Uterus (tissue), 4 donors: ENCODE data around the gene SRRM1. TPM values are rescaled to one million over a fixed set of nuclear protein-coding genes. Genes with fewer than 3 reads are reported as not detected.

ENCODE experiments used
- DNase-seq, 2 donors: peaks; one replicate each; pipeline ENCODE4 v3.0.0-alpha.2; 2019 to 2020
- H3K27ac ChIP-seq, 2 donors: fragments of 200-600 bp; sonication (generic); 1 replicate in 1 of 2; 2 replicates in 1 of 2; pipeline ENCODE4 v1.5.1; 2016 to 2018
- H3K27me3 ChIP-seq, 2 donors: fragments of 200-600 bp; sonication (generic); one replicate each; pipeline ENCODE4 v1.5.1; 2018 to 2019; ENCODE audit warnings: control low read depth in 1 of 2
- H3K36me3 ChIP-seq, 2 donors: fragments of 200-600 bp; sonication (generic); one replicate each; pipeline ENCODE4 v1.5.1; 2019; ENCODE audit warnings: control low read depth in 1 of 2
- H3K4me1 ChIP-seq, 2 donors: fragments of 200-600 bp; sonication (generic); one replicate each; pipeline ENCODE4 v1.5.1; 2018 to 2019; ENCODE audit warnings: control low read depth in 1 of 2
- H3K4me3 ChIP-seq, 2 donors: fragments of 200-600 bp; sonication (generic); 1 replicate in 1 of 2; 2 replicates in 1 of 2; pipeline ENCODE4 v1.5.1; 2018 to 2019; ENCODE audit warnings: mild to moderate bottlenecking in 1 of 2
- H3K9me3 ChIP-seq, 2 donors: fragments of 200-600 bp; sonication (generic); one replicate each; pipeline ENCODE4 v1.5.1; 2019; ENCODE audit warnings: control low read depth in 1 of 2
- CTCF ChIP-seq, 4 experiments: fragments of 200-600 bp in 2 of 4; fragments of 450-650 bp in 2 of 4; sonication (generic) in 2 of 4; IDR thresholded peaks; one replicate each; pipeline ENCODE4 v1.5.1; 2016 to 2019; ENCODE audit warnings: antibody characterized with exemption in 4 of 4, mild to moderate bottlenecking in 2 of 4, moderate library complexity in 1 of 4
- POLR2A ChIP-seq, 2 donors: fragments of 450-650 bp; IDR thresholded peaks; one replicate each; pipeline ENCODE4 v1.6.1; 2016; ENCODE audit warnings: antibody characterized with exemption in 2 of 2, mild to moderate bottlenecking in 1 of 2, moderate library complexity in 1 of 2
- intact Hi-C: fragments of 100-400 bp; cut with DNase I; formaldehyde crosslinking; loops from one replicate; pipeline ENCODE4 v1.15.1; 2023; ENCODE audit warnings: low total_unique reads
- total RNA-seq, 4 donors: library from RNA; depleted of rRNA in 3 of 4; stranded (reverse); fragments of >200 nt in 3 of 4; gene quantifications; one replicate each; pipeline versions ENCODE4 v1.1.0 to v1.2.4, GENCODE V29; 2014 to 2023
- donor health status: DM: yes; HTN: yes; CAD: no.

Gene SRRM1
- total RNA-seq, 4 donors from 2014 or later = 92.6 to 177 (median 129) TPM

- Histone ChIP-seq H3K9me3 (no peaks in the 10 kb centered on the region), H3K36me3 (no peaks in the 10 kb centered on the region), H3K4me3 (no peak overlapping the region), H3K4me1 (no peaks in the 10 kb centered on the region), H3K27me3 (no peaks in the 10 kb centered on the region), H3K27ac (no peak overlapping the region)
- intact Hi-C loops = no loop called here
- DNase-seq = no peak
- TF ChIP-seq POLR2A (IDR thresholded peaks at IDR 0.05) = no peak
- TF ChIP-seq CTCF (IDR thresholded peaks at IDR 0.05) = no peak
Observed at GRCh38 chr1:24636661-24637357, 6.3 kb upstream of the SRRM1 start.

GRCh38 chr1:24639094-24639493 lies 4.0 kb upstream of the SRRM1 start:
- Histone ChIP-seq H3K4me3 (no peak overlapping the region), H3K4me1 (no peaks in the 10 kb centered on the region), H3K9me3 (no peaks in the 10 kb centered on the region), H3K36me3 (no peaks in the 10 kb centered on the region), H3K27me3 (no peaks in the 10 kb centered on the region), H3K27ac (no peak overlapping the region)
- DNase-seq = no peak
- TF ChIP-seq CTCF (IDR thresholded peaks at IDR 0.05) (no peak), POLR2A (IDR thresholded peaks at IDR 0.05) (no peak)
- intact Hi-C loops = no loop called here

- no peak for DNase-seq
- intact Hi-C loops = no loop called here
- Histone ChIP-seq H3K4me3 (no peak overlapping the region), H3K27me3 (no peaks in the 10 kb centered on the region), H3K36me3 (no peaks in the 10 kb centered on the region), H3K27ac (no peak overlapping the region), H3K4me1 (peaks cover 0 to 5% of the 10 kb centered on the region in 2 donors), H3K9me3 (no peaks in the 10 kb centered on the region)
- no peak for TF ChIP-seq CTCF (IDR thresholded peaks at IDR 0.05)
- TF ChIP-seq POLR2A (IDR thresholded peaks at IDR 0.05) = no peak
Observed at GRCh38 chr1:24639881-24640280, 3.2 kb upstream of the SRRM1 start.

- intact Hi-C loops = no loop called here
- no peaks in the 10 kb centered on the region for H3K36me3 ChIP-seq
- TF ChIP-seq POLR2A (IDR thresholded peaks at IDR 0.05) = no peak
- TF ChIP-seq CTCF (IDR thresholded peaks at IDR 0.05) = no peak
- peak; percentile 54 to 62 for DNase-seq
- H3K27ac ChIP-seq = peak overlapping the region in 1 of 2 donors; percentile 99
- H3K4me1 ChIP-seq = peaks cover 0 to 8% of the 10 kb centered on the region in 2 donors
- H3K4me3 ChIP-seq = no peak overlapping the region
- no peaks in the 10 kb centered on the region for H3K9me3 ChIP-seq
- H3K27me3 ChIP-seq = no peaks in the 10 kb centered on the region
Observed at GRCh38 chr1:24640288-24640687, 2.8 kb upstream of the SRRM1 start.

GRCh38 chr1:24641646-24642151 lies 1.4 kb upstream of the SRRM1 start:
- intact Hi-C loops = no loop called here
- DNase-seq = peak; percentile 51 to 62
- H3K4me1 ChIP-seq = peaks cover 0 to 8% of the 10 kb centered on the region in 2 donors
- no peaks in the 10 kb centered on the region for H3K9me3 ChIP-seq
- no peaks in the 10 kb centered on the region for H3K27me3 ChIP-seq
- peak overlapping the region; percentile 67 to 96 for H3K4me3 ChIP-seq
- H3K27ac ChIP-seq = peak overlapping the region; percentile 99 to 100
- TF ChIP-seq POLR2A (IDR thresholded peaks at IDR 0.05) (no peak), CTCF (IDR thresholded peaks at IDR 0.05) (peak in 1 of 4 experiments; percentile 14)
- no peaks in the 10 kb centered on the region for H3K36me3 ChIP-seq
